ENCODE data around the gene F12.

DNA sequence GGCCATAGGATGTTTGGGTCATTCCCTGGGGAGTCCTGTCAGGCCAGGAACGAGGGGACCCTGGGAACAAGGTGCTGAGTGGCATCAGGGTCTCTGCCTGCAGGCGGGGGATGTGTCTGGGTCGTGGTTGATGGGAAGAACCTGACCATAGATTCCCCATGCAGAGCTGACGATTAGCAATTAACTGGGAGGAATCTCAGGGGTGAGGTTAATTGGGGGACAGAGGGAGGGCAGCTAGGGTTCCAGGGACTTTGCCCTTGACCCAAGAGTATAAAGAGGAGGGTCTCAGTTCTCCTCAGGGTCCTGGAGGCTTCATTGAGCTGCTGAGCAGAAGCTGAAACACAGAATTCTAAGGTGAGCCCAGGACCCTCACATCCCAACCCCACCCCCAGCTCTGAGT is 25.2 kb downstream of the F12 start, which contains the start of gene SLC34A1:
- TF ChIP-seq TARDBP (IDR thresholded peaks at IDR 0.05): no peak
- no peak for TF ChIP-seq ELF4 (IDR thresholded peaks at IDR 0.05)
- TF ChIP-seq SUZ12 (IDR thresholded peaks at IDR 0.05): no peak
- TF ChIP-seq NFRKB (IDR thresholded peaks at IDR 0.05): no peak
